ENCODE results near the gene TBC1D1.

Gene TBC1D1

DNA sequence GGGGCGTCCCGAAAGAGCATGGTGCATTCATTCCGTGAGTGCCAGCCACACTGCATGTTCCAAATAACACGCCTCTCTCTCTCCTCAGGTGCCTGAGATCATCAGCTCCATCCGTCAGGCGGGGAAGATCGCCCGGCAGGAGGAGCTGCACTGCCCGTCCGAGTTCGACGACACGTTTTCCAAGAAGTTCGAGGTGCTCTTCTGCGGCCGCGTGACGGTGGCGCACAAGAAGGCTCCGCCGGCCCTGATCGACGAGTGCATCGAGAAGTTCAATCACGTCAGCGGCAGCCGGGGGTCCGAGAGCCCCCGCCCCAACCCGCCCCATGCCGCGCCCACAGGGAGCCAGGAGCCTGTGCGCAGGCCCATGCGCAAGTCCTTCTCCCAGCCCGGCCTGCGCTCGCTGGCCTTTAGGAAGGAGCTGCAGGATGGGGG lies 123.6 kb downstream of the TBC1D1 start:
- Histone ChIP-seq H4K20me1 (ENCODE audit: insufficient read depth, low read length) (no peaks in the 10 kb centered on the region), H3K36me3 (ENCODE audit: insufficient read depth, low read length) (peaks cover 60% of the 10 kb centered on the region), H3K27ac (ENCODE audit: low read depth, low read length, poor library complexity, severe bottlenecking) (no peak overlapping the region), H3K9me3 (ENCODE audit: low read length) (no peaks in the 10 kb centered on the region), H2AFZ (ENCODE audit: low read length) (no peak overlapping the region), H3K9me2 (ENCODE audit: low read depth, low read length) (no peaks in the 10 kb centered on the region), H3K9ac (ENCODE audit: low read length) (no peak overlapping the region), H3K79me2 (ENCODE audit: insufficient read depth, low read length) (peaks cover 50% of the 10 kb centered on the region), H3K27me3 (ENCODE audit: insufficient read depth, low read length) (no peaks in the 10 kb centered on the region), H3K4me2 (ENCODE audit: low read length) (no peak overlapping the region), H3K4me1 (ENCODE audit: insufficient read depth, low read length, severe bottlenecking) (peaks cover 21% of the 10 kb centered on the region), H3K4me3 (ENCODE audit: low read depth, low read length, poor library complexity, severe bottlenecking) (no peak overlapping the region), H3F3A (ENCODE audit: insufficient read depth, low read length) (no peaks in the 10 kb centered on the region)
- no peak for TF ChIP-seq EZH2 (IDR thresholded peaks at IDR 0.05; ENCODE audit: borderline replicate concordance, low read length)

DNA sequence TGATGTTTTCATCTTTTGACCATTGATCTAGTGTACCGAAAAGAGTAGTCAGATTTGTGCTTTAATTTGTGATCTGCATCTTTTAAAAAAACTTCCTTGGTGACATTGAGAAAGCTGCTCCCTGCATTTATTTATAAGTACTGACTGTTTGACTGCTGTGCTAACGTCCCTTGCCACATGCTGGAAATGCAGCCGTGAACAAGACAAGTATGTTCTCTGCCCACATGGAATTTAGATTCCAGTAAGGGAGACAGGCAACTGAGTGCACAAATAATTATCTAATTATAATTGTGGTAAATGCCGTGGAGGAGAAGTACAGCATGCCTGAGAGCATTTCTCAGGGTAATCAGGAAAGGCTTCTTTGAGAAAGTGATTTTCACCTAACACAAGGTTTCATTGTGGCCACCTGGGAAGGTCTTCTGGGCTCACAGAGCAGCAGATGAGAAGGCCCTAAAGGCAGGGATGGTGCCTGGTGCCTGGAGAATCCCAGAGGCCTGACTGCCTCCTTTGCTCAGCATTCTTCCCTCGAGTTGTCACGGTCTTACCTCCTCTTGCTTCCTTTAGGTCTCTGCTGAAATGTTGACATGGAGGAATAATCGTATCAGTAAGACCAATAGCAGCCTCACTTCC lies 125.1 kb downstream of the TBC1D1 start:
- Histone ChIP-seq H3K27me3 (ENCODE audit: insufficient read depth, low read length) (no peaks in the 10 kb centered on the region), H3K4me1 (ENCODE audit: insufficient read depth, low read length, severe bottlenecking) (peaks cover 6% of the 10 kb centered on the region), H3K9me2 (ENCODE audit: low read depth, low read length) (no peaks in the 10 kb centered on the region), H3K4me3 (ENCODE audit: low read depth, low read length, poor library complexity, severe bottlenecking) (no peak overlapping the region), H3K79me2 (ENCODE audit: insufficient read depth, low read length) (peaks cover 40% of the 10 kb centered on the region), H2AFZ (ENCODE audit: low read length) (no peak overlapping the region), H3K4me2 (ENCODE audit: low read length) (no peak overlapping the region), H3K9me3 (ENCODE audit: low read length) (no peaks in the 10 kb centered on the region), H4K20me1 (ENCODE audit: insufficient read depth, low read length) (no peaks in the 10 kb centered on the region), H3F3A (ENCODE audit: insufficient read depth, low read length) (no peaks in the 10 kb centered on the region), H3K27ac (ENCODE audit: low read depth, low read length, poor library complexity, severe bottlenecking) (no peak overlapping the region), H3K9ac (ENCODE audit: low read length) (no peak overlapping the region), H3K36me3 (ENCODE audit: insufficient read depth, low read length) (peaks cover 76% of the 10 kb centered on the region)
- TF ChIP-seq EZH2 (IDR thresholded peaks at IDR 0.05; ENCODE audit: borderline replicate concordance, low read length), result no peak
- TF ChIP-seq, protein P1, sequence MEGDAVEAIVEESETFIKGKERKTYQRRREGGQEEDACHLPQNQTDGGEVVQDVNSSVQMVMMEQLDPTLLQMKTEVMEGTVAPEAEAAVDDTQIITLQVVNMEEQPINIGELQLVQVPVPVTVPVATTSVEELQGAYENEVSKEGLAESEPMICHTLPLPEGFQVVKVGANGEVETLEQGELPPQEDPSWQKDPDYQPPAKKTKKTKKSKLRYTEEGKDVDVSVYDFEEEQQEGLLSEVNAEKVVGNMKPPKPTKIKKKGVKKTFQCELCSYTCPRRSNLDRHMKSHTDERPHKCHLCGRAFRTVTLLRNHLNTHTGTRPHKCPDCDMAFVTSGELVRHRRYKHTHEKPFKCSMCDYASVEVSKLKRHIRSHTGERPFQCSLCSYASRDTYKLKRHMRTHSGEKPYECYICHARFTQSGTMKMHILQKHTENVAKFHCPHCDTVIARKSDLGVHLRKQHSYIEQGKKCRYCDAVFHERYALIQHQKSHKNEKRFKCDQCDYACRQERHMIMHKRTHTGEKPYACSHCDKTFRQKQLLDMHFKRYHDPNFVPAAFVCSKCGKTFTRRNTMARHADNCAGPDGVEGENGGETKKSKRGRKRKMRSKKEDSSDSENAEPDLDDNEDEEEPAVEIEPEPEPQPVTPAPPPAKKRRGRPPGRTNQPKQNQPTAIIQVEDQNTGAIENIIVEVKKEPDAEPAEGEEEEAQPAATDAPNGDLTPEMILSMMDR (IDR thresholded peaks at IDR 0.05; ENCODE audit: low read length), result no peak

DNA sequence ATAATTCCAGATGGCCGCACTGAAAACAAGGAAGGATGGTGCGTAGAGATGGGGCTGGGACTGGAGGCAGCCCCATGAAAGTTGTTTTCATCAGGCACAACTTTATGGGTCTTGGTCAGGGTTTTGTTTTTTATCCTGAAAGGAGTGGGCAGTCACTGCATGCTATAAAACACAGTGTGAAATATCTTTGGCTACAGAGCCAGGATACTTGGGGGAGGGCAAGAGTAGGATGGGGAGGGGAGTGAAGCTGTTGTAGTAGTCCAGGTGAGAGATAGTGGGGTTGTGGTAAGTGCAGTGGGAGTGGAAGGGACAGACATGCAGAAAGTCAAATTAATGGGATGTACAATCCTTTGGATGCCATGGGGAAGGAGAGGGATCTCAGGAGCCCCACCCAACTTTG lies 125.8 kb downstream of the TBC1D1 start:
- no peaks in the 10 kb centered on the region for H3K9me2 ChIP-seq (ENCODE audit: low read depth, low read length)
- peaks cover 2% of the 10 kb centered on the region for H3K4me1 ChIP-seq (ENCODE audit: insufficient read depth, low read length, severe bottlenecking)
- H3K27me3 ChIP-seq (ENCODE audit: insufficient read depth, low read length), result no peaks in the 10 kb centered on the region
- H3K36me3 ChIP-seq (ENCODE audit: insufficient read depth, low read length), result peaks cover 83% of the 10 kb centered on the region
- H3K9me3 ChIP-seq (ENCODE audit: low read length), result no peaks in the 10 kb centered on the region
- H3K4me2 ChIP-seq (ENCODE audit: low read length), result no peak overlapping the region
- H3K79me2 ChIP-seq (ENCODE audit: insufficient read depth, low read length), result peaks cover 33% of the 10 kb centered on the region
- TF ChIP-seq, protein P1 (IDR thresholded peaks at IDR 0.05; ENCODE audit: low read length), result no peak
- TF ChIP-seq EZH2 (IDR thresholded peaks at IDR 0.05; ENCODE audit: borderline replicate concordance, low read length), result no peak
- no peak overlapping the region for H3K9ac ChIP-seq (ENCODE audit: low read length)
- H4K20me1 ChIP-seq (ENCODE audit: insufficient read depth, low read length), result no peaks in the 10 kb centered on the region
- H3F3A ChIP-seq (ENCODE audit: insufficient read depth, low read length), result no peaks in the 10 kb centered on the region
- H3K4me3 ChIP-seq (ENCODE audit: low read depth, low read length, poor library complexity, severe bottlenecking), result no peak overlapping the region
- H2AFZ ChIP-seq (ENCODE audit: low read length), result no peak overlapping the region
- H3K27ac ChIP-seq (ENCODE audit: low read depth, low read length, poor library complexity, severe bottlenecking), result no peak overlapping the region

DNA sequence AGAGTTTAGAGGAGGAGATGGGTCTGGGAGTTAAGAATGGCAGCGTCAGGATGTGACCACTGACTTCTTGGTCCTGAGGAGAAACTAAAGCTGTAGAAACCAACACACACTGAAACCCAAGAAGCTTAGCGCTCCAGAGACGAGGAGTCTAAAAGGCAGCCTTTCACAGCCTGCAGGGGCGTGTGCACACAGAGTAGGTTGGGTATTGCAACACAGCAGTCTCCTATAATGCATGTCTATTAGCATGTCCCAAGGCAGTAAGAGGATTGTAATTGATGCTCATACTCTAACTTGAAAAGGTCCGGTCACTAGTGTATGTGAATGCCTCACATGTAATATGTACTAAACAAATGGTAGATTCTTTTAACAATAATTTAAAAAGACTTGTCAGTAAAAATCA lies 126.7 kb downstream of the TBC1D1 start:
- H3K27me3 ChIP-seq (ENCODE audit: insufficient read depth, low read length), result no peaks in the 10 kb centered on the region
- H3F3A ChIP-seq (ENCODE audit: insufficient read depth, low read length), result no peaks in the 10 kb centered on the region
- H3K9me3 ChIP-seq (ENCODE audit: low read length), result no peaks in the 10 kb centered on the region
- no peak overlapping the region for H2AFZ ChIP-seq (ENCODE audit: low read length)
- H3K4me1 ChIP-seq (ENCODE audit: insufficient read depth, low read length, severe bottlenecking), result no peaks in the 10 kb centered on the region
- no peak for TF ChIP-seq EZH2 (IDR thresholded peaks at IDR 0.05; ENCODE audit: borderline replicate concordance, low read length)
- TF ChIP-seq, protein P1 (IDR thresholded peaks at IDR 0.05; ENCODE audit: low read length), result no peak
- peaks cover 92% of the 10 kb centered on the region for H3K36me3 ChIP-seq (ENCODE audit: insufficient read depth, low read length)
- no peaks in the 10 kb centered on the region for H3K9me2 ChIP-seq (ENCODE audit: low read depth, low read length)
- no peak overlapping the region for H3K4me3 ChIP-seq (ENCODE audit: low read depth, low read length, poor library complexity, severe bottlenecking)
- H3K9ac ChIP-seq (ENCODE audit: low read length), result no peak overlapping the region
- peaks cover 28% of the 10 kb centered on the region for H3K79me2 ChIP-seq (ENCODE audit: insufficient read depth, low read length)
- no peaks in the 10 kb centered on the region for H4K20me1 ChIP-seq (ENCODE audit: insufficient read depth, low read length)
- H3K27ac ChIP-seq (ENCODE audit: low read depth, low read length, poor library complexity, severe bottlenecking), result no peak overlapping the region
- no peak overlapping the region for H3K4me2 ChIP-seq (ENCODE audit: low read length)
